Measurements from ENCODE around the gene GNLY. TPM values are rescaled to one million over a fixed set of nuclear protein-coding genes. Genes with fewer than 3 reads are reported as not detected.

GNLY gene
- total and polyA plus RNA-seq, 9 of the 15 experiments (the other 6 are each of a cell fraction or from before 2014, with no cell fraction given) = not detected

- TF ChIP-seq, protein P1, sequence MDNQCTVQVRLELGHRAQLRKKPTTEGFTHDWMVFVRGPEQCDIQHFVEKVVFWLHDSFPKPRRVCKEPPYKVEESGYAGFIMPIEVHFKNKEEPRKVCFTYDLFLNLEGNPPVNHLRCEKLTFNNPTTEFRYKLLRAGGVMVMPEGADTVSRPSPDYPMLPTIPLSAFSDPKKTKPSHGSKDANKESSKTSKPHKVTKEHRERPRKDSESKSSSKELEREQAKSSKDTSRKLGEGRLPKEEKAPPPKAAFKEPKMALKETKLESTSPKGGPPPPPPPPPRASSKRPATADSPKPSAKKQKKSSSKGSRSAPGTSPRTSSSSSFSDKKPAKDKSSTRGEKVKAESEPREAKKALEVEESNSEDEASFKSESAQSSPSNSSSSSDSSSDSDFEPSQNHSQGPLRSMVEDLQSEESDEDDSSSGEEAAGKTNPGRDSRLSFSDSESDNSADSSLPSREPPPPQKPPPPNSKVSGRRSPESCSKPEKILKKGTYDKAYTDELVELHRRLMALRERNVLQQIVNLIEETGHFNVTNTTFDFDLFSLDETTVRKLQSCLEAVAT (IDR thresholded peaks at IDR 0.05) = no peak
- no peak for TF ChIP-seq PBX2 (CRISPR knock-in tag; IDR thresholded peaks at IDR 0.05; ENCODE audit: low read depth)
- TF ChIP-seq PBX2 (tag; conservative IDR thresholded peaks at IDR 0.05; ENCODE audit: low read depth) = no peak
- TF ChIP-seq CGGBP1 (CRISPR knock-in tag; IDR thresholded peaks at IDR 0.05) = no peak
- TF ChIP-seq GATAD2B (IDR thresholded peaks at IDR 0.05; ENCODE audit: borderline replicate concordance) = no peak
- TF ChIP-seq MTF1 (CRISPR knock-in tag; IDR thresholded peaks at IDR 0.05; ENCODE audit: borderline replicate concordance) = no peak
- TF ChIP-seq, protein P2, sequence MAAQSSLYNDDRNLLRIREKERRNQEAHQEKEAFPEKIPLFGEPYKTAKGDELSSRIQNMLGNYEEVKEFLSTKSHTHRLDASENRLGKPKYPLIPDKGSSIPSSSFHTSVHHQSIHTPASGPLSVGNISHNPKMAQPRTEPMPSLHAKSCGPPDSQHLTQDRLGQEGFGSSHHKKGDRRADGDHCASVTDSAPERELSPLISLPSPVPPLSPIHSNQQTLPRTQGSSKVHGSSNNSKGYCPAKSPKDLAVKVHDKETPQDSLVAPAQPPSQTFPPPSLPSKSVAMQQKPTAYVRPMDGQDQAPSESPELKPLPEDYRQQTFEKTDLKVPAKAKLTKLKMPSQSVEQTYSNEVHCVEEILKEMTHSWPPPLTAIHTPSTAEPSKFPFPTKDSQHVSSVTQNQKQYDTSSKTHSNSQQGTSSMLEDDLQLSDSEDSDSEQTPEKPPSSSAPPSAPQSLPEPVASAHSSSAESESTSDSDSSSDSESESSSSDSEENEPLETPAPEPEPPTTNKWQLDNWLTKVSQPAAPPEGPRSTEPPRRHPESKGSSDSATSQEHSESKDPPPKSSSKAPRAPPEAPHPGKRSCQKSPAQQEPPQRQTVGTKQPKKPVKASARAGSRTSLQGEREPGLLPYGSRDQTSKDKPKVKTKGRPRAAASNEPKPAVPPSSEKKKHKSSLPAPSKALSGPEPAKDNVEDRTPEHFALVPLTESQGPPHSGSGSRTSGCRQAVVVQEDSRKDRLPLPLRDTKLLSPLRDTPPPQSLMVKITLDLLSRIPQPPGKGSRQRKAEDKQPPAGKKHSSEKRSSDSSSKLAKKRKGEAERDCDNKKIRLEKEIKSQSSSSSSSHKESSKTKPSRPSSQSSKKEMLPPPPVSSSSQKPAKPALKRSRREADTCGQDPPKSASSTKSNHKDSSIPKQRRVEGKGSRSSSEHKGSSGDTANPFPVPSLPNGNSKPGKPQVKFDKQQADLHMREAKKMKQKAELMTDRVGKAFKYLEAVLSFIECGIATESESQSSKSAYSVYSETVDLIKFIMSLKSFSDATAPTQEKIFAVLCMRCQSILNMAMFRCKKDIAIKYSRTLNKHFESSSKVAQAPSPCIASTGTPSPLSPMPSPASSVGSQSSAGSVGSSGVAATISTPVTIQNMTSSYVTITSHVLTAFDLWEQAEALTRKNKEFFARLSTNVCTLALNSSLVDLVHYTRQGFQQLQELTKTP (IDR thresholded peaks at IDR 0.05; ENCODE audit: low read depth in 1 of 2, partially characterized antibody in 2 of 2) = no peak
- TF ChIP-seq TRIM25 (IDR thresholded peaks at IDR 0.05; ENCODE audit: borderline replicate concordance) = no peak
- TF ChIP-seq, protein P3, sequence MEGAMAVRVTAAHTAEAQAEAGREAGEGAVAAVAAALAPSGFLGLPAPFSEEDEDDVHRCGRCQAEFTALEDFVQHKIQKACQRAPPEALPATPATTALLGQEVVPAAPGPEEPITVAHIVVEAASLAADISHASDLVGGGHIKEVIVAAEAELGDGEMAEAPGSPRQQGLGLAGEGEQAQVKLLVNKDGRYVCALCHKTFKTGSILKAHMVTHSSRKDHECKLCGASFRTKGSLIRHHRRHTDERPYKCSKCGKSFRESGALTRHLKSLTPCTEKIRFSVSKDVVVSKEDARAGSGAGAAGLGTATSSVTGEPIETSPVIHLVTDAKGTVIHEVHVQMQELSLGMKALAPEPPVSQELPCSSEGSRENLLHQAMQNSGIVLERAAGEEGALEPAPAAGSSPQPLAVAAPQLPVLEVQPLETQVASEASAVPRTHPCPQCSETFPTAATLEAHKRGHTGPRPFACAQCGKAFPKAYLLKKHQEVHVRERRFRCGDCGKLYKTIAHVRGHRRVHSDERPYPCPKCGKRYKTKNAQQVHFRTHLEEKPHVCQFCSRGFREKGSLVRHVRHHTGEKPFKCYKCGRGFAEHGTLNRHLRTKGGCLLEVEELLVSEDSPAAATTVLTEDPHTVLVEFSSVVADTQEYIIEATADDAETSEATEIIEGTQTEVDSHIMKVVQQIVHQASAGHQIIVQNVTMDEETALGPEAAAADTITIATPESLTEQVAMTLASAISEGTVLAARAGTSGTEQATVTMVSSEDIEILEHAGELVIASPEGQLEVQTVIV (CRISPR knock-in tag; IDR thresholded peaks at IDR 0.05; ENCODE audit: borderline replicate concordance) = no peak
These were observed 39.9 kb downstream of the GNLY start (continued) for GRCh38 chr2:85734015-85734414.
